HG02678 (cell line): Measurements from ENCODE around the gene LENG1.

Experiments used
- ATAC-seq: cut with Tn5 transposase; IDR thresholded peaks from one replicate; pipeline ENCODE4 v1.9.1; 2021; ENCODE audit warnings: mild to moderate bottlenecking, moderate library complexity; ENCODE audit not compliant: unreplicated experiment

LENG1 gene

DNA sequence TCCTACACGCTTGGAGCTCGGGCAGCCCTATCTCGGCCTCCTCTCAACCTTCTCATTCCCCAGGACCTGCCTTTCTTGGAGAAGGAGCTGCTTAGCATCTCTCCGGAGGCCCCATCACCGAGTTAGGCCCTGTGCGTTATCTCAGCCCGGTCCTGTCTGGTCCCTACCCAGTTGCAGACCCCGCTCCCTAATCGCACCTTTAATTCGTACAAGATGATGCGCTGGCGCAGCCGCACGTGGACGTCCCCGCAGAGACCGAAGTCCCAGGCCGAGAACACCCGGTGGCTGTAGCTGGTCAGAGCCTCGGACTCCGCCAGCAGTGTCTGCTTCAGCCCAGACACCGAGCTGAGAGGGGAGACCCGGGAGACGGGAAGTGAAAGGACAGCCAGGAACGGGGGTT lies 5.7 kb upstream of the LENG1 start:
- no peak for ATAC-seq

- no peak for ATAC-seq
Measured at GRCh38 chr19:54164369-54165068, 5.0 kb upstream of the LENG1 start.

- ATAC-seq: no peak
Measured at GRCh38 chr19:54162884-54163283, 3.4 kb upstream of the LENG1 start.

GRCh38 chr19:54162241-54162805 lies 2.8 kb upstream of the LENG1 start:
- no peak for ATAC-seq

- ATAC-seq: no peak
Measured at GRCh38 chr19:54160854-54161253, 1.3 kb upstream of the LENG1 start.

DNA sequence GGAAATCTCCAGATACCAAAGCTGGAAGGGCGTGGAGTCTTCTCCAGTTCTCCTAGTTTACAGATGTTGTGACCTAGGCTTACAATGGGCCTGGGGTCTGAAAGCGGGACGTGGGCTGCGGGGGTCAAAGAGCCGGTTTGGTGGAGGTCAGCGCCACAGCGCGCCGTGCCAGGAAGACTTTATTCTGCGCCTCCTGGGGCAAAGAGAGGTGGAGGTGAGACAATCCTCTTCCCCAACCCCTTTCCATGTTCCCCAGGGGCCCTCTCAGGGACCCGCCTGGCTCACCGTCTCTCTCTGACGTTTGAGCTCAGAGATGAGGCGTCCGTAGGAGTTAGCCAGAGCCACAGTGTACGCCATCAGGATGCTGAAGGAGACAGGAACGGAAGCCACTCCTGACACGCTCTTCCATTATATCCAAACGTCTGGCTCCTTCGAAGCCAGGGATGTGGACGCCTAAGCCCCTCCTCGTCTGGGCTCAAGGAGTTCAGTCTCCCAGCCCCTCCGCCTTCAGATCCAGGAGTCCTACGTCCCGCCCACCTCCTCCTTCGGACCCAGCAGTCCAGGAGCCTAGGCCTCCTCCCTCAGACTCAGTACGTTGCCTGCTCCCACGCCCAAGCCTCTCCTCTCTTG lies 776 bp upstream of the LENG1 start:
- no peak for ATAC-seq

DNA sequence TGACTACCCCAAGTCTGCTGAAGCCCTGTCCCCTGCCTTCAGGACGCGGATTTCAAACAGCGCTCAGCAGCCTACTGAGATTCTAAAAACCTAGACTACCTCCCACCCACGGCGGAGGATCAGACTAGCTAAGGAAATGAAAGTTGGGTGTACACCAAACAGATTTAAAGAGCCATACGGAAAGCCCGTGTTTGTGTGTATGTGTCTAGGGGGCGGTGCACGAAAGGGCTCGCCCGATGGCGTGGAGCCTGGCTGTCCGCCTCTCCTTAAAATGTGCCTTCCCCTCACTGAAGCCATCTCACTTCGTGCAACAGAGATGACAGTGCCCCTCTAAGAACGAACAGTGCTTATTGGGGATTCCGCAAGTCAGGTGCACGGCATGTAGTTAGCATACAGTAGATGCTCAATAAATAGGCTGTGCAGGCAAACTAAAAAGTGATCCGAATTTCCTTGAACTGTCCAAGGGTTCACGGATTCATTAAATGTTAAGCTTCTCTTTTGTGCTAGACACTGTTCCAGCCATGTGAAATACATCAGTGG lies 639 bp downstream of the LENG1 start:
- ATAC-seq: no peak

GRCh38 chr19:54156953-54157352 lies 2.6 kb downstream of the LENG1 start:
- no peak for ATAC-seq

- ATAC-seq: no peak
Measured at GRCh38 chr19:54156490-54156889, 3.0 kb downstream of the LENG1 start.

DNA sequence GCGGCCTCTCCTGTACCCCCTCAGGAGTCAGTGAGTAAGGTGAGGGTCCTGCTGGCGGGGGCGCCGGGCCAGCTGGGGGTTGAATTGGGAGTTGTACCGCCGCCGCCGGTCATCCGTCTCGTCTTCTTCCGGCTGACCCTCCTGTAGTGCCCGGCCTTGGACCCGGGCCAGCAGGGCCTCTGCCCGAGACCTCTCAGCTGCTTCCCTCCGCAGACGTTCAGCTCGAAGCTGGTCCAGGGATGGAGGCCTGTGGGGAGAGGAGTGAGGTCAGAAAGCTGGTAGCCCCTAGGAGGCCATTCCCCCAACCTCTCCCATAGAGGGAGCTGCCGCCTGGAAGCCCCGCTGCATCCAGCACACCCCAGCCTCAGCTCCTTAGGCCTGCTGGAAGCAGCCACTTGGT lies 3.8 kb downstream of the LENG1 start:
- ATAC-seq: no peak

DNA sequence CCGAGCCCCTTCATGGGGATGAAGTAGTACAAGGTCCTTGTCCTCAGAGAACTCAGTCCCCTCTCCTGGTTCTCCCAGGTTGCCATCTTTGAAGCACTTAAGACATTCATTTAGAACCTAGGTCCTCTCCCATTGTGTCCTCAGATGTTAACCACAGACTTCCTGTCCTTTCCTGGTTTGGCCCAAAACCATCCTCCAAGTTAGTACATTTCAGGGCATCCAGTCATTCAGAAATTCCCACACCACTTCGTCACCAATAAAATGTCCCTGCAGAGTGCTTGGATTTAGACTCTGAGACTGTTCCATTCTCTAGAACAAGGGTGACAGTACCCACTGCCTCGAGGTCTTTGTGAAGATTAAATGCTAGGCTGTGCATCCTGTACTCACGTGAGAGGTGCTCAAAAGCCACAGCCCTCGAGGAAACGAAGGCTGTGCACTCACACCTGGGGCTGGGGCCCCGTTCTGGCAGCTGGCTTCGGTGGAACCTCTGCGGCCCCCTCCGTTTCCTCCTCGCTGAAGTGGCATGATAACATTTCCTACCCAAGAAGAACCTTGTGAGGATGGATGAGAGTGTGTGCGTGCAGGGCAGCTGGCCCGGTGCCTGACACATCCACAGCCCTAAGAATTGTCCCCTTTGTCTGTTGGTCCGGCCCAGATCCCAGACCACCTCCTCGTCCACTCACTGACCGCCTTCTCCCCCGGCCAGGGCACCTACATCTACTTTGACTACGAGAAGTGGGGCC lies 4.7 kb downstream of the LENG1 start:
- ATAC-seq: no peak

DNA sequence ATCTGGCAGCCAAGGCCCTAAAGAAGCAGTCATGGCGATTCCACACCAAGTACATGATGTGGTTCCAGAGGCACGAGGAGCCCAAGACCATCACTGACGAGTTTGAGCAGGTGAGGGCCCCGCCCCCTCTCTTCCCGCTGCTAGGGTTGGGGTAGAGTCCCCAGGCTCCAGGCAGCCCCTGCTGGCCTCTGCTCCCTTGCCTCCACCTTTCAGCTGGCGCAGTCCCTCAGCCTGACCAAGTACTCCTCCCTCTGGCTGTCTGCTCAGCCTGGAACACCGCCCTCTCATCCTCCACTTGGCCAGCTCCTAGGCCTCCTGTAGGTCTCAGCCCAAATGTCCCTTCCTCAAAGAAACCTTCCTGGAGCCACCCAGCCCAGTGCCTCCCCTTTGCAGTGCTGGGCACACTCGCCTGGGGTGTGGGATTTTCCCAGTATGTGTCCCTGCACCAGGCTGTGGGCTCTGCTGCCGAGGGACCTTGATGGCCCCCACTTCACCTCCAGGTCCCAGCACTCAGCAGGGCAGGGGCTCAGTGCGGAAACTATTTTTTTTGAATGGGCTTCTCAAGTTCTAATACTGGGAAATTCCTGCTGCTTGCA lies 5.7 kb downstream of the LENG1 start:
- ATAC-seq: no peak

DNA sequence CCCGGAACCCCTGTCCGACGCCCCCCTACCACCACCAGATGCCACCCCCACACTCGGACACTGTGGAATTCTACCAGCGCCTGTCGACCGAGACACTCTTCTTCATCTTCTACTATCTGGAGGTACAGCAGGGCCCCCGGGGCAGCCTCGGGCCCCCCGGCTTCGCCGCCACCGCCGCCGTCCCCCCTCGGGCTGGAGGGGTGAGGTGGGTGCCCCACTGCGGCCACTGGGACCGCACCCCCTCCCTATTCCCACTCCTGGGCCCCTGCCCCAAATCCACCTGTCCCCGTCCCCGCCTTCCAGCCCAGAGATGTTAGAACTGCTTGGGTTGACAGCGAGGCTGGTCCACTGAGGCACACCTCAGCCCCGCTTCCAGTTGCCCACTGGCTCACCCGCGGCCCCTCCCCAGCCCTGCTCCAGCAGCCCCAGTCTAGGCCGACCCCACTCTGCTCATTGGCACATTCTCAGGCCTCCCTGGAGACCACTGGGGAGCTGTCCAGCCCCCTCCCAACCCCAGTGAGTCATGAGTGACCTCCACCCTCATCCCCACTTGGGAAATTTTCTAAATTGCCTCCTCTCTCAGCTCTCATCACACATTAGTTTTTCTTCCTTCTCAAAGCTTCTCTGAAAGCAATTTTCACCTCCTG lies 6.5 kb downstream of the LENG1 start:
- no peak for ATAC-seq

GRCh38 chr19:54152267-54152666 lies 7.3 kb downstream of the LENG1 start:
- ATAC-seq: no peak

GRCh38 chr19:54151362-54152035 lies 8.0 kb downstream of the LENG1 start:
- ATAC-seq: no peak

- no peak for ATAC-seq
Measured at GRCh38 chr19:54149021-54149812, 10.3 kb downstream of the LENG1 start.

DNA sequence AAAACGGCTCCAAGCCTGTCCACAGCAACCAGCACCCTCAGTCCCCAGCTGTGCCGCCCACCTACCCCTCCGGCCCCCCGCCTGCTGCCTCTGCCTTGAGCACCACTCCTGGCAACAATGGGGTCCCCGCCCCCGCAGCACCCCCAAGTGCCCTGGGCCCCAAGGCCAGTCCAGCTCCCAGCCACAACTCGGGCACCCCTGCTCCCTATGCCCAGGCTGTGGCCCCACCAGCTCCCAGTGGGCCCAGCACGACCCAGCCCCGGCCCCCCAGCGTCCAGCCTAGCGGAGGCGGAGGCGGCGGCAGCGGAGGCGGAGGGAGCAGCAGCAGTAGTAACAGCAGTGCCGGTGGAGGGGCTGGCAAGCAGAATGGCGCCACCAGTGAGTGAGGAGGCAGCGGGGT lies 11.4 kb downstream of the LENG1 start:
- ATAC-seq: no peak

GRCh38 chr19:54147676-54148075 lies 11.8 kb downstream of the LENG1 start:
- no peak for ATAC-seq

DNA sequence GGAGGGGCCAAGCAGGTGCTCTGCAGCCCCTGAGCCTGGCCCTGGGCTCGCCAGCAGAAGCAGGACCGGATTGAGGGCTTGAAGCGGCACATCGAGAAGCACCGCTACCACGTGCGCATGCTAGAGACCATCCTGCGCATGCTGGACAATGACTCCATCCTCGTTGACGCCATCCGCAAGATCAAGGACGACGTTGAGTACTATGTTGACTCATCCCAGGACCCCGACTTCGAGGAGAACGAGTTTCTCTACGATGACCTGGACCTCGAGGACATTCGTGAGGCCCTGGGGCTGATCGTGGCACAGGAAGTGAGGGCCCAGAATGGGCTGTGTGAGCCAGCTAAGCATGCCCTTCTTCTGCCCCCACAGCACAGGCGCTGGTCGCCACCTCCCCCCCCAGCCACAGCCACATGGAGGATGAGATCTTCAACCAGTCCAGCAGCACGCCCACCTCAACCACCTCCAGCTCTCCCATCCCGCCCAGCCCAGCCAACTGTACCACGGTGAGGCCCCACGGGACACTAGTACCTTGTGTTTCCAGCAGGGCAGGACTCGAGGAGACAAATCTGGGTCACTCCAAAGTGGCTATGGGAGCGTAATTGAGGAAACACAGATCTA lies 13.9 kb downstream of the LENG1 start:
- no peak for ATAC-seq
